ENCODE measurements around the gene MRPS6.

- no peak for TF ChIP-seq CTCF (IDR thresholded peaks at IDR 0.05 in 4 of 5, conservative IDR thresholded peaks at IDR 0.05 in 1 of 5)
- TF ChIP-seq POLR2A (IDR thresholded peaks at IDR 0.05): no peak
Observed at GRCh38 chr21:34072145-34073031, 990 bp upstream of the MRPS6 start.

Measured in gastrocnemius medialis (tissue), 4 donors.